HG02885 (cell line): ENCODE data around the gene MKI67.
"Not testable (repeated sequence)": the region's sequence is repeated elsewhere in the genome, so short reads cannot be mapped to it uniquely, and the experiment has no call there.

Experiments used
- ATAC-seq: cut with Tn5 transposase; IDR thresholded peaks from one replicate; pipeline ENCODE4 v1.9.1; 2021; ENCODE audit warnings: mild to moderate bottlenecking; ENCODE audit not compliant: unreplicated experiment, poor library complexity

MKI67 gene

DNA sequence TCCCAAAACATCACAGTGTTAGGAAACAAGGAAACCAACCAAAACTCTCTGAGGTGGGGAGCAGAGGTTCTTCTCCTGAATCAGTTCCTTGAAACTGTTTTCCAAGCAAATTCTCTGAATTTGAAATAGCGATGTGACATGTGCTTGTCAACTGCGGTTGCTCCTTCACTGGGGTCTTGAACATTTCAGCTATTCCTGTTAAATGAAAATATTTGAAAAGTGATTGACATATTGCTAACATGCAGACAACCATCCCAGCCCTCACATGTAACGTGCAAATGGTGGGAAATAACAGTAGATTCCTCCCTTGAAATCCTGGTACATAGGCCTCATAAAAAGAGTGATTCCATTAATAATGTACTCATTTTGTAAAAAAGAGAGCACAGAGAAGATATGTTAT, 15.9 kb downstream of the MKI67 start:
- no peak for ATAC-seq

DNA sequence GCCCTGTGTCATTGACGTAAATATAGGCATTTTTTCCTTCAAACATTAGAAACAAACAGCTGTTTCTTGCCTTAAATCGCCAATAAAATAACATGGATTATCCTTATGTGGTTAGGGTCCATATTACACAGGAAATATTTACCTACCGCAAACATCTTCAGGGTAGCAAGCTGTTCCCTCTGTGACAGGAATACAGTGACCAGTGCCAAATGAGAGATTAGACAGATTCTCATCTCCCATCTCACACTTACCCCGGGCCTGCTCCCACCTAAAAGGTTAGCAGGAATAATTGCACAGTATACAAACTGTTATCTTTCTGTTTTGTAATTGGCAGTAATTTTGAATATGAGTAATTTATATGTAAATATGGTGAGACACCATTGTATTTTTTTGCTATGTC, 16.5 kb downstream of the MKI67 start:
- no peak for ATAC-seq

DNA sequence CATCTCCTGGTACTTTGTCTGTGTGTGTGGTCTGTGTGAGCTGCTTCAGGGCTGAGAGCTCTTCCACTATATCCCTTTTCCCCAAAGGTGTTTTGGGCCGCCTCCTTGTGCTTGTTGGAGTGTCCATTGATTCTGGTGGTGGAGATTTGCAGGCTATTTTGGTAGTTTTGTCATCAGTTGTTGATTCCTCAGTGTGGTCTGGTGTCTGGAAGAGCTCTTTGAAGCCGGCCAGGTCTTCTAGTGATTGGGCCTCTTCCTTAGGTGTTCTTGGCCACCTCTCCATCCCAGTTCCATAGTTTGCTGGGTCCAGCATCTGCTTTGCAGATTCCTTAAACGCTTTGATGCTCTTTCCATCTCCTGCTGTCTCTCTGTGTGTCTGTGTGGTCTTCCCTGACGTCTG, 20.8 kb downstream of the MKI67 start:
- ATAC-seq: no peak

DNA sequence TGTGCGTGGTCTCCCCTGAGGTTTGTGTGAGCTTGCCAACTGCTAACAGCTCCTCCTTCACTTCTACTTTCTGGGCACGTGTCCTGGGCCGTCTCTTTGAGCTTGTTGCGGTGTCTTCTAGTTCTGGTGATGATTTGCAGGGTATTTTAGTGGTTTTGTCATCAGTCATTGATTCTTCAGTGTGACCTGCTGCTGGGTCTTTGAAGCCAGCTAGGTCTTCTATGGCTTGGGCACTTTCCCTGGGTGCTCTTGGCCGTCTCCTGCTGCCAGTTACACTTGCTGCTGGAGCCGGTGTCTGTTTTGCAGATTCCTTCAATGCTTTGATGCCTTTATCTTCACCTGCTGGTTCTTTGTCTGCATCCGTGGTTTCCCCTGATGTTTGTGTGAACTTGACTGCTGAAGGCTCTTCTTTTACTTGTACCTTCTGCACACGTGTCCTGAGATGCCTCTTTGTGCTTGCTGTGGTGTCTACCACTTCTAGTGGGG, 23.0 kb downstream of the MKI67 start:
- no peak for ATAC-seq

DNA sequence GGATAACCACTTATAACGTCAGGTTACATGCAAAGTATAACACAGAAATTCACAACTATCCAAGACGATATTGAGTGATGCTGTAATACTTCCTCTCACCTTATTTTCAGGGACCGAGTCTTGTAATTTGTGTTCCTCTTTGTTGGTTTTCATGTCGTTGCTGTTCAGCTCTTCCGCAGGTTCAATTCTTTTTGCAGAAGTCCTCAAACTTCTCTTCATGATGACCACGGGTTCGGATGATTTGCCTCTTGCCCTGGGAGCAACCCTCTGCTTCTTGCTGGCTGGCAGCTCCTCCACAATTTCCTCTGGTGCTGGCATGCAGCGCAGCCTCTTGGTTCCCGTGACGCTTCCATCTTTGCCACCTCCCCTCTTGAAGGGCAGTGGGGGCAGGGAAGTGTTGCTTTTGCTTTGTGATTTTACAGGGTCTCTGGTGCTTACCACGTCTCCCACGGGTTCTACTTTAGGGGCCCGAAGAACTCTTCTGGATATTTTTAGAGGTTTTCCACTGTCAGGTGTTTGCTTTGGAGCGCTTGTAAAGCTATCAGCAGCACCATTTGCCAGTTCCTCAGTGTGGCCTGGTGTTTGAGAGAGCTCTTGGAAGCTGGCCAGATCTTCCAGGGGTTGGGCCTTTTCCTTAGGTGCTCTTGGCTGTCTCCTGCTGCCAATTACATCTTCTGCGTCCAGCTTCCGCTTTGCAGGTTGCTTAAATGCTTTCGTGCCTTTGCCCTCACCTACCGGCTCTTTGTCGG, 23.6 kb downstream of the MKI67 start:
- no peak for ATAC-seq

DNA sequence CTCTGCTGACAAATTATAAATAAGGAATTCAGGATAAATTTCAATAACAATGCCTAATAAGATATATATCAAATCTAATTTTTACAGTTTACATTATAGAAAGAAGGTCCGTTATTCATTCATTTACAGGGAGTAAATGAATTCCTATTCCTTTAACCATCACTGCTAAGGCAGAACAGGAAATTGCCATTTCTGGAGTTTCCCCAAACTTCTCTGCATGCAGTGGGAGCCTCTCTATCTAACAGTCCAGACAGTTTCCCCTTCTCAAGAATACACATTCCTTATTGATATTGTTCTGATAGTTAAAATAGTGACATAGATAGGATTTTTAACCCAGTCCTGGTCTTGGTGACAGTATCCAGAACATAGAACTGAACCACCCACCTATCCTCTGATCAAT, 24.3 kb downstream of the MKI67 start:
- ATAC-seq: no peak

DNA sequence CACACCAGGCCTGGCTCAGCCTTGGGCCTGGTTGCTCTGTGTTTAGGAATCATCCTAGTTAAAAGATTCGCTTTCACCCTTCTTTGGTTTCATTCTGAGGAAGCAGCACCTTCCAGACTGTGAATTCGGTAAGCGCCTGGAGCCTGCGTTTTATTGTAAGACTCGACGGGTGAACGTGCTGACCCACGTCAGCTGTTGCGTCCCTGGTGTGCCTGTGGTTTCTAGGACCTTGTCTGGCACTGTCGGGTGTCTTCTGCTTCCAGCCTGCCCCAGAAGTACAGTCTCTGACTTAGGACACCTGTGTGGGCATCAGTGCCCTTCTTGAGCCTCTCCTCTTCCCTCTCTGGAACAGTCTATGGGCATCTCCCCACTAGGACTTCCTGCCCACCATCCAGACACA, 26.3 kb downstream of the MKI67 start:
- no peak for ATAC-seq

DNA sequence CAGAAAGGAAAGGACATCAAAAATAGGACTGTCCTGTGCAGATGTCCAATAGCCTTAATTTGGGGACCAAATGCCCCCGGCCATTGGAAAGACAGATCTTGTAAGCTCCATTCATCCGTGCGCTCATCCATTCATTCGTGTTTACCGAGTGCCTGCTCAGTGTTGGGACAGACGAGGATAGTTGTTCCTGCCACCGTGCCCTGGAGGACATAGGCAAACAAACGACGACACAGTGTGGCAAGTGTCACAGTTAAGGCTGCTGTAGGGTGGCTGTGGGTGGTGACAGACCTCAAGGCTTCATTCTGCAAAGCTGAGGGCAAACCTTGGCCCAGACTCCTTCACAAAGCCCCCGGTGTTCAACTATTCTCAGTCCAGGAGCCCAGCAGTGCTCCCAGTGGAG, 27.6 kb downstream of the MKI67 start:
- no peak for ATAC-seq

DNA sequence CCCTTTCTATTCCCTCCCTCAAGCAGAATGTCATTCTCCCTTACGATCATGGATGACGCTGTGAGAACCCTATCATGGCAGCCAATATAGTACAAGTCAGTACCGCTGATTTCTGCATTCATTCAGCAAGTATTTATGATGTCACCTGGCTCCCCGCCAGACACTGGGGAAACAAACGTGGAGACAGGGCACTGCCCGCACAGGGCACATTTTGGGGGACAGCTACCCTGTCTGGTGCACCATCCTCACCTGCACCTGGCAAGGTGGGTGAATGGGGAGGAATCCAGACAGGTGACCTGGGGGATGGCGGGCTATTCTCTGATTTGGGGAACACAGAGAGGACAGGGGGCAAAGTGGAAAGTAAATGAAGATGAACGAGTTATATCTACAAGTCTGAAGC, 28.4 kb downstream of the MKI67 start:
- ATAC-seq: no peak

DNA sequence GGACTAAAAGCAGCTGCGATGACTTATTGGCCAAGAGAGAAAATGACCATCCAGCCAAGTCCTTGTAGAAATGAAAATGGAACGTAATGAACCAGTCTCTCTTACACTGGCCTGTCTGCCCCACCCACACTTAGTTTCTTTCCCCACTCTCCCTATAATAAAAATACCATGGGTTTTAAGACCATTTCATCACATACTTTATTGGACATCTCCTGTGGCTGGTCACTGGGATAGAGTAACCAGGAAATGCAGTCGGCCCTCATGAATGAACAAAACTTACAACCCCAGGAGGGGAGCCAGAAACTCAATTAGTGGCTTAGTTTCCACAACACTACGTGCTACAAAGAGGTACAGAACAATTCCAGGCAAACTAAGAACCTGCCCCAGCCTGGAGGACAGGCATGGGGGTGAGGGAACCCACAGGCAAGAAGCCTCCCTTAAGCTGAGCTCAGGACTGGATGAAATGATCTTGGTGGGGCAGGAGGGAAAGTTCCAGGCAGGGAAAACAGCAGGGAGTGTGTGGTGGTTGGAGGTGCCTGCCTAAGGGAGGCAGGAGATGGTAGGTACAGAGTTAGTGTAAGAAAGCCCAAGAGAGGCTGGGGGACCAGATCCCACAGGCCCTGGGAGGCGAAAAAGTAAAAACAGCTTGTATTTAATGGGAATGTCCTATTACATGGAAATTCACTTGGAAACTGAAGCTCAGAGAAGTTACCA, 29.6 kb downstream of the MKI67 start:
- ATAC-seq: no peak

DNA sequence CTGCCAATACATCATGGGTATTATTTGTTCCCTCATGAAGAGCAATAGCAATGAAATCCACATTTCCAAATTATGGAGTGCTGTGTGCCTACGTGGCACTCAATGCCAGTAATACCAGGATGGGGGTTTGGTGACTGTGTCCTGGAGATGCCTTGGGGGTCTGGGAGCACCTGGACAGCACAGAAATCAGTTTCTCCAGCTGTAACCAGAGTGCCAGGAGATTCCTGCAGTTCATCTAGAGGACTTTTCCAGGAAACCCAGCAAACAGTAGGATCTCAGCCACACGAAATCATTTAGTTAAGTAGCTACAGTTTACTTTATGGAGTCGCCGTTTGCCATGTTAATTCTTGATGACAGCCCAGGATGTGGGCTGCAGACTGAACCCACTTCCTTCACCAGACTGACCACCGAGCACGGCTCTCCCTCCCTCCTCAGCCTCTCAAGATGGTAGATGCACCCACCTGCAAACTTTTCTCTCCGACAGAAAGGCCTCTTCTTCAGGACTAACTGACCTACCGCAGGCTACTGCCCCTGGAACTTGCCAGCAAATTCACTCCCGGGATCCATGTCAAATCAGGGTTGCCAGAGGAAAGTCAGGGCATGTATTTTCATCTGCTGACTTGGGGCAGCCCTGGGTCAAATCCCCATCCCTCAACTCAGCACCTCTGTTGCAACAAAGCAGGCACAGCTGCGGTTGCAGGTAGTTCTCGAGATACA, 30.3 kb downstream of the MKI67 start:
- peak; percentile 39 for ATAC-seq

DNA sequence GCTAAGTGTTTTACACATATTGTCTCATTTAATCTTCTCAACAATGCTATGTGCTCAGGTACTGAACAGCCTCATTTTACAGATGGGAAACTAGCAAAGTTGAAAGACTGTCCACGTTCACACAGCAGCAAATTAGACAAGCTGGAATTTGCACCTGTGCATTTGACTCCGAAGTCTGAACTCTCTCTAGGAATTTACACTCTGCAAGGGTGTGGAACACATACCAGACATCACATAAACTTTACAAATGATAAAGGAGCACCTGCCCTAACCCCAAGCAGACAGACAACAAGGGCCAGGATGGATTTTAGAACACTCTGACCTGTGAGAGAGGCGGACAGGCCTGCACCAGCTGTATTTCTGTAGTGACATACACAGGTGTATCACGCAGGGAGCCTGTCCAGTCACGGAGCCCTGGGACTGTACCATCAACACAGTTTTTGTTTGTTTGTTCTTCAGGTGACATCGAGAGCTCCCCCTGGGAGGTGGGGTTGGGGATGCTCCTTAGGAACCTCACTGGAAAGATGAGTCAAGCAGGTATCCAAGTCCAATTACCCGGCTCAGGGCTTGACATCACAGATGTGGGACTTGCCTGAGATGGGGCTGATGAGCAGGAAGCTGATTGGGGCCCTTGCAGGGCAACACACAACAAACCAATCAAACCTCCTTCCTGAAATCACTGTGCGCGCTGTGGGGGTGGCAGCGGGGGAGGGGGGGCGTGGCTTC, 31.0 kb downstream of the MKI67 start:
- peak; percentile 93 for ATAC-seq

DNA sequence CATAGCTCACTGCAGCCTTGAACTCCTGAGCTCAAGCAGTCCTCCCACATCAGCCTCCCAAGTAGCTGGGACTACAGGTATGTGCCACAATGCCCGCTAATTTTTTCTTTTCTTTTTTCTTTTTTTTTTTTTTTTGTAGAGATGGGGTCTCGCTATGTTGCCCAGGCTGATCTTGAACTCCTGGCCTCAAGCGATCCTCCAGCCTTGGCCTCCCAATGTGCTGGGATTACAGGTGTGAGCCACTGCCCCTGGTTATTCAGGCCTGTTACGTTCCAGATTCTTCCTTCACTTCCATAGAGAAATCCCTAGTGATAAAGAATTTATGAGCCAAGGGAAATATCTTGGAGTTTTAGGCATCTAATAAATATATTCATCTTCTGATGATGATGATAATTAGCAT, 31.6 kb downstream of the MKI67 start:
- ATAC-seq: not testable (repeated sequence)

DNA sequence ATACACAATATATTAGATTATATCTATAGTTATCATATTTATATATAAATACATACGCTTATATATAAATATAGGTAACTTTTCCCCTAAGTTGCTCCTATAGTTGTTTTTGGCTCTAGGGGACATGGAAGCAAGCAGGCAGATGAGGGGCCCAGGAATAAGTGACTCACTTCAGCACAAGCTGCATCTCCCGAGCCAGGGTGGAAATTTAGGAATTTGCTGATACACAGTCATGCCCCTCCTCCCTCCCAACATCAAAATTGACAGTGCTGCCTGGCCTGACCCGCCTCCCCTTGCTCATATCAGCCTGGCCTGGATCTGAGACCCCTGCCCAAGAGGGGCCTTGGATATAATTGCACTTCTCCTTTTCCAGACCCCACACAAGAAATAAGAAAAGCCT, 33.8 kb downstream of the MKI67 start:
- no peak for ATAC-seq

DNA sequence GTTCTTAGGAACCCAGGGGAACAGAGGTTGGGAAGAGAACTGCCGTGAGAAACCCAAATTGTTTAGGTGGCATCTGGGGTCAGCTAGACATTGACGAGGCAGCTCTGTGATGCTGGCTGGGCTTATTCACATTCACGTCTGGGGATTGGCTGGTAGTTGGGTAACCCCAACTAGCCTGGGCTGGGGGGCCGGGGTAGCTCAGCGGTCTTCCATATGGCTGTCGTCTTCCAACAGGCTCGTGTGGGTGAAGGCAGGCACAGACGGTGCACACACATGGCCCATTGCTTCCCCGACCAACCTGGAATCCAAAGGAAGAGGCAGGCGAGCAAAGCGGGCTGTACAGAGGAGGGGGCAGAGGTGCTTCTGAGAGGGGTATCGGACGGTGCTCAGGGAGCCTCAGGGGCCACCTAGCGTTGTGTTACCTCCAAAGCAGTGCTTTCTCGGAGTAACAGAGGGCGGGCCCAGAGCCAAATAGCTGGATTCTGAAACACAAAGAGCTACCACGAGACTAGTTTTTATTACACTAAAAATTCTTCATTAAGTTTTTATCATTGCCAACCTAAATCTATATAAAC, 34.5 kb downstream of the MKI67 start:
- no peak for ATAC-seq

DNA sequence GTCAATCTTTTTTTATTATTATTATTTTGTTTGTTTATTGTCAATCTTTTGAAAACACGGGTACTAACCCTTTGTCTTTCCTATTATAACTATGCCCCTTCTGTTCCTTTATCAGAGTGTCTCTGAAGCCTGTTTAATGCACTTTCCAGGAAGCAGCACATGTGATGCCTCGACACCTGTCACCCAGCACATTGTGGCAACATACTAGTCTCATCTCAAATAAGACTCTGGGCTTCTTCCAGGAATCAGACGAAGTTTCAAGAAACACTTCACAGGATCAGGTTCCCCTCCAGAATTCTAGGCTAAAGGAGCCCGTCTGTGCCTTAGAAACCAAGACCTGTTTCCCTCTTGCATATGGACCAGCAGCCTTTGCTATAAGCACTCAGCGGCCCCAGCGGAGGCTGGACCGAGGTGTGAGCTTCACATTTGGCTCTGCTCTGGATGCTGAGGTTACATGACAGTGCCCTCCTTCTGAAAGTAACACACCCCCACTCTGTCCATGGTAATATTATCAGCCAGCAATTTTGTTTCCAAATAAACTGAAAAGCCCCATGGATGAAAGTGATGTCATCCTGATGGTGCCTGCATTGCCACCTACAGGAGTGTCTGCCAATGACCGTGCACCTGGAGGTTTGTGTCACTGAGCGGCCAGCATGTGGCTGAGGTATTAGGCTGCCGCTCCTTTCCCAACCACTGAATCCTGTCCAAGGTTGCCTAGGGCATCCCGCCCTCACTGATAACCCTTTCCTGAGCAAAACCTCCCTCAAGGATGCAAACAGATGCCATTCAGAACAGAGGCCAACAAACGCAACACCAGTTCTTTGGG, 38.1 kb downstream of the MKI67 start:
- no peak for ATAC-seq

DNA sequence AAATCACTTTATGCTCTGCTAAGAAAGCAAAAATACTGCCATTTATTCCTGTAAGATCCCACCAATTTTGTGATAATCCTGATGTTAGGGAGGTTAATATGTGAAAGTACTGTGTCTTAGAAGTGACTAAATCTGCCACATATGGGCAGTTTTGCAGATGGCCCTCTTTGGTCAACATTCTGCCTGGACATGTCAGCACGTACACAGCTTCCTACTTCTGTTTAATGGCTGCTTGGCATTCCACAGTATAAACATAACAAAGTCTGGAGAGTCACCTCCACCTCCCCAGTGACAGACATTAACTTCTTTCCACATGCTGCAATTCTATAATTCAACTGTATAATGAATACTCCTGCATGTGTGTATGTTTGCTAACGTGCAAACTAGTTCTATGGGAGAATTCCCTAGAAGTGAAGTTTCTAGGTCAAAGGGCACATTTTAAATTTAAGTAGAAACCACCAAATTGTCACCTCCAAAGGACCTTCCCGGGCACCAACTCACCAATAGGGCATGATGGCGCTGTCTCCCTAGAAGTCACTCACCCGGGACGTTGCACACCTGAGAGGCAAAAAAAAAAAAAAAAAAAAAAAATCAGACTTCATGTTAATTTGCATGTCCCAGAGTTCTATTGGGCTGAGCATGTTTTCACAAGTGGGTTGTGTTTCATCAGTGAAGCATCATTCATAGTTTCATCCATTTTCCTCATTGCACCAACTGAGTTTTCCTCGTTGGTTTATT, 38.9 kb downstream of the MKI67 start:
- no peak for ATAC-seq

DNA sequence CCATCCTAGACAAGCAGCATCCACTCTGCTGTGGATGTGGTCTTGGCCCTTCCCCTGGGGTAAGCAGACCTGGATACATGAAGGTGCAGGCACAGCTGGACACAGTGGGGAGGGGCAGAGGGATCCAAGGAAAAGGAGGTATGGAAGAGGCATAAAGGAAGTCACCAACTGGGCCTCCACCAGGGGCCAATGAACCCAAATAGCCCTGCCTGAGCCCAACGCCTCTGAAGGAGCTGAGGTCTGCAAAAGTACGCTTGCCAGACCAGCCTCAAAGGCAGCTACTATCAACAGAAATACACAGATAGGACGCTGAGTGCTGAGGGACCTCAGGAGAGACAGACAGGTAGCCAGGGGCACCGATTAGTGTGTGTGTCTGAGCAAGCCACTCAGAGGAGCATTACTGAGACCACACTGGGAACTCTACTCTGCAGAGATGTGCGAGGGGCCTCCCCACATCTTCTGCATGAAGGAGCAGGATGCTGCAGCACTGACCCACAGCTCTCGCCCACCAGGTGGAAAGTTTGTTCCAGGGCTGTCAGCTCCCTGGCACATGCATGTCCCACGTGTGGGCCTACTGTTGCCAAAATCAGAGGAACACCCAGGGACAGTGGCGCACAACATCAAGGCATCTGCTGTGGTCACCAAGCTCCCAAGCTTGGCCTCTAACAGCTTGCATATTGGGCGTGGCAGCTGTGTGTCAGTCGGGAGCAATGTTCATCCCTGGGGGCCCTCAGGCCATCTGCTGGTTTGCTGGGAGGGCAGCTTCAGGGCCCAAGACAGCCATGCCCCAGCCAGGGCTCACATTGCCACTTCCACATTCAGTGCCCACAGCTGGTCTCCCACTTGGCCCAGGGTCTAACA, 40.0 kb downstream of the MKI67 start:
- no peak for ATAC-seq
